Activated T-cell treated with anti-CD3 and anti-CD28 coated beads for 1 hour (primary cell): ENCODE measurements around the gene KCNA2.

Source experiments
- DNase-seq: peaks from one replicate; pipeline ENCODE4 v3.0.0-alpha.2; 2020; ENCODE audit warnings: low read depth

Gene KCNA2

GRCh38 chr1:110605901-110606656 lies at the start of gene KCNA2:
Gene KCNA2 (minus strand): TSS chr1:110606358. CDS start chr1:110604782, 1,576 bp downstream.
- no peak for DNase-seq

DNA sequence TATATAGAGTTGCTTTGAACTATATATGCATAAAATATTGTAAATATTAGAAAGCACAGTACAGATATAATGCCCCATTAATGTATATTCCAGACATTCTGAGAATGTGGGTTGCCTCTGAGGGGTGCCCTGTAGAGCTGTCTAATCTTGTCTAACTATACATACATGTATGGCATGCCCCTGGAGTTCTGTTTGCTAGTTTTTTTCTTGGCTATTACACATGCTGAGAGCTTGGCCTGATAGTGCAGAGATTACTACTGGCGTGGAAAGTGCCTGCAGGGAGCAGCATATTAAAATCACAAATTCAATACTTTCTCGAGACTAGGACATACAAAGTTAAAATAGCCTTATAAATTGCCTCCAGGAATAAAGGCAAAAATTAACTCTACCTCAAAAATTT lies 44.5 kb upstream of the KCNA2 start:
- no peak for DNase-seq

GRCh38 chr1:110648417-110648816 lies 42.3 kb upstream of the KCNA2 start:
- no peak for DNase-seq

- DNase-seq = no peak
These were observed 41.2 kb upstream of the KCNA2 start for GRCh38 chr1:110647254-110647891.

DNA sequence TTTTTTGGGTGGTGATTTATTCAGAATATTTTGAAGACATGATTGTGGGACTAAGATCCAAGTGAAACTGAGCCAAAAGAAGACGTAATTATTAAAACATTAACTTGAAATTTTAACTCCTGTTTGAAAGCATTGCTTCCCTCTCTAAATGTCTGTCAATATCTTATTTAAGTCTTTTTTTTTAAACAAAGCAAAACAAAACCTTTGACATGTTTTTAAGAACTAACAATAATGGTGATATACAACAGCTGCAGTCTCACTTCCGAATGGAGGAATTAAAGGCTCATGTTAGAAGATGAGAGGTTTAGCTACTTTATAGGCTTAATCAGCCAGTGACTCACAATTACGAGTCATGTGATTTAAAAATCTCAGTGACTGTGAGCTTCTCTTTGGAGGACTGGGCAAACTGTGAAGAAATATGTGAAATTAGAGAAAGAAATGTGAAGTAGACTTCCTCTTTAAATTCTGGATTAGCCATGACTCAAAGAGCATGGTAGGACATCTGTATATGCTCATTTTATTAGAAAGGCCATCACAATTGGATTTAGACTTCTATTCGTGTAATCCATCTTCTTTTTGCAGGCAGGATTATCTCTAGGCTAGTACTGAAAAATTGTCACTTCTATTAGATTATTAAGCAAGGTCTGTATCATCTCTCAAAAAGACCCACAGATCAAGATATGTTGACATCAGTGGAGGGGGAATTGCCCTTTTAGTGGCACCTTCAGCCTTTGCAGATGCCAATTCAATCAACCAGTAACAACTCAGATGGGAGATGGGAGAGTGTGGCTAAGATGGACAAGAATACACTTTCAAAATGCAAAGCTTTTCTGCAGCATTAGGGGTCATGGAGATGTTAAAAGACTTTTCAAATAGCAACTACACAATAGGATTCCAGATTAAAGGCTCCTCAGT lies 39.9 kb upstream of the KCNA2 start:
- no peak for DNase-seq

GRCh38 chr1:110645211-110645610 lies 39.1 kb upstream of the KCNA2 start:
- DNase-seq = no peak

- no peak for DNase-seq
These were observed 37.8 kb upstream of the KCNA2 start for GRCh38 chr1:110643879-110644472.

DNA sequence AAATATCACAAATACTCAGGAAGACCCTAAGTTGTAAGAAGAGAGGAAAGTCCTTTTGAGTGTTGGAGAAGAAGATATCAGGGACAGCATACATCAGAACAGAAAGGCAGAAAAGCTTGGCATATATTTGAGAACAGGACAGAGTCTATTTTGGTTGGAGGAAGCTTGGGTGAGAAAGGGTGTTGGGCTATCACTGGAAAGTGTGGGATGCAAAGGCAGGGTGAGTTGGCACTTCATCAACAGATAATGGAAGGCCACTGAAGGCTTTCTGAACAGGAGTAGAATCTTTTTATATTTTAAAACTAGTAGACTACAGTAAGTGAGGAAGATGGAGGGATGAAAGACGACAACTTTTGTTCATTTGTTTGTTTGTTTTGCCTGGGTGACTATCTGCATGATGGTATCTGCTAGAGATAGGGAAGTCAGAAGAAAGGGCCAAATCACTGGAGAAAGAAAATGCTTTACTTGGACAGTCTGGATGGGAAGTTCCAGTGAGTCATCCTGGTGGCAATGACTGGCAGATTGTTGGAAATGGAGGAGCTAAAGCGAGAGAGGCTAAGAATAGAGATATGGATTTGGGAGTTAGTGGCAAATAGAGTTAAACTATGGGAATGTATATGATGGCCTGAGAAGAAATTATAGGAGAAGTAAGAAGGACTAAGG lies 33.7 kb upstream of the KCNA2 start:
- no peak for DNase-seq

DNA sequence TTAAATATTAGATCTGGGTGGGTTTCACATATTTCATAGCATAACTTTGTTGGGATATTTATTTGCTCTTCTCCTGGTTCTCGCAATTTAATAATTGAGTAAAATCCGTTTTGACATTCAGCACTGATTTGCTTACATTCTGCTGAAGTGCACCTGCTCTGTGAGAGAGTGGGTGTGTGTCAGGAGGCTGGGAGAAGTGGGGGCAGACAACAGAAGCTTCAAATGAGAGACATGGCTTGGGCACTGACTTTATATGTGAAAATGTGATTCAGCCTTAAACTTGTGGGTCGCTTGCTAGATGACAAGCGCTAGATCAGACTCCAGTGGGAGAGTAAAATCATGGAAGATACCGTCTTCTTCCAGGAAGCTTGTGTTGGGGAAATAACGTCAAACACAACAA lies 32.4 kb upstream of the KCNA2 start:
- DNase-seq = no peak

DNA sequence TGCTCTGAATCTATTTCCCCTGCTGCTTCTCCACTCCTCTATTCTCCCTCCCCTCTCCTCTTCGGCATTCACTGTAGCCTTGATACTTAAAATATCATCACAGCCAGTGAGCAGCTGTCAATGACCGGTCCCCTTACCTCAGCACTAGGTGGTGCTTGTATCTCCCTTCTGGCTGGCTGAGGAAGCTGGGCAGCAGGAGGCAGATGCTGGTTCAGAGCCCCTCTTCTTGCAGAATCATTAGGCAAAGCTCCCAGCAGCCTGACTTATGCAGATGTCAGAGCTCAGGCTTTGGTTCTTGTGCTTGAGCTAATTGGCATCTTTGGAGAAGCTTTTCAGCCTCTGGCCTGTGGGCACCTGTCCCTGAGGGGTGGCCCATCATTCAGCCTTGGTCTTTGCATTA lies 31.9 kb upstream of the KCNA2 start:
- DNase-seq = no peak

DNA sequence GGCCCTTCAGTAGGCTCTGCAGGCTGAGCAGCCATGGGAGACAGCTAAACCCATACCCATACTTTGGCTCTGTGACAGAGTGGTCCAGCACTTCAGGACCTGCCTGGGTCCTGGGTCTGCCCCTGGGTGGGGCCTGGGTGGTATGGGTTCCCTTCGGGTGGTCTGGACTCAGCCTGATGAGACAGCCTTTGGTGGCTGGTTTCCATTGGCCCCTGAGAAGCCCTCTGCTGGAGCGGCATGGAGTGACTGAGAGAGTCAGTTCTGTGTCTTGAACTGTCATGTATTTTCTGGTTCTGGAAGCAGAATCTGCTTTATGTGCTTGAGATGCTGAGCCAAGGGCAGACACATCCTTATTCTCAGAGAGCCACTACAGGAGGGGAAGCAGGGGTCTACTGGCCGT lies 31.3 kb upstream of the KCNA2 start:
- DNase-seq = no peak

DNA sequence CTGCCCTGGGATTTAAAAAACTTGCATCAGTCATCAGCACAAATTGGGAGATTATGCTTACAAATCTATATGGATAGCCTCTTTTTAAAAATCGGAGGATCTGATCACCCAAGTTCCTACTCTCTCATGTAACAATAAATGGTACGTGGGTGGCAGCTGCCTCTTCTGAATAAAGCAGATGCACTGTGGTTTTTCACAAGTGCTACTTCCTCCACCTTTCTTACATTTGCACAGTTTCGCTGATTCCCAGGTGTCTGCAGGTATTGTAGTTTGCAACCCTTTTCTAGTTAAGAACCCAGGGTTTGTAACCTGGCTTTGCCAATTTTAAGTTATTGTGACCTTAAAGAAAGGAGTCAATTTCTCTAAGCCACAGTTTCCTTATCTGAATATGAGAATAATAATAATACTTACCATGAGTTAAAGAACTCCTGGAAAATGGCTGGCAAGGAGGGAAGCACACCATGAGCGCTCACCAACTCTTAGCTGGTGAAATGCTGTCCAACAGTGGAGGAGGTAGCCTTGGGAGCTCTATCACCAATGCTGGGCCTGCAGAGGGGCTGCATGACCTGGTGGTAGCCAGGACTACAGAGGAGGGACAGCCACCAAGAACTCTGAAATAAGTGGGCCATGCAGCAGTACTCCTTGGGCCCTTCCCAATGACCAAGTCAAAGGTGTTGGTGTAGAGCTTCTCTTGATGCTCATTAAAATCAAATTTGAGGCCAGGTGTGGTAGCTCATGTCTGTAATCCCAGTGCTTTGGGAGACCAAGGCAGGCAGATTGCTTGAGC lies 30.2 kb upstream of the KCNA2 start:
- no peak for DNase-seq

GRCh38 chr1:110635434-110635833 lies 29.3 kb upstream of the KCNA2 start:
- DNase-seq = no peak

GRCh38 chr1:110634455-110635311 lies 28.5 kb upstream of the KCNA2 start:
- peak; percentile 42 for DNase-seq

DNA sequence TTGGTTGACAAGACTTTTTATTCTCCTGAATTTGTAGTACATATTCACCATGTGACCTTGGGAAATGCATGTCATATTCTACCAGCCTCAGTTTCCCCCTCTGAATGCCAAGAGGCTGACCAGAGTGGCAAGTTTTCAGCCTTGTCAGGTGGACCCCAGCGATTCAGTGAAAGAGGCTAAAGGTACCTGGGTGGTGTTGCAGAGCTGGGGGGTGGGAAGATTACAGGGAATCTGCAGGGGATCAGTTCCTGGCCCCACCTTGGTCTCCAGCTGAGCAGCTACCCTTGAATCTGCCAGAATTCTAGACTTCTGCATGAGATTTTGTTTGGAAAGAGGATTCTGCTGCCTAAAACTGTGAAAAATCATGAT lies 27.9 kb upstream of the KCNA2 start:
- no peak for DNase-seq

- DNase-seq = no peak
These were observed 27.5 kb upstream of the KCNA2 start for GRCh38 chr1:110633646-110634030.

DNA sequence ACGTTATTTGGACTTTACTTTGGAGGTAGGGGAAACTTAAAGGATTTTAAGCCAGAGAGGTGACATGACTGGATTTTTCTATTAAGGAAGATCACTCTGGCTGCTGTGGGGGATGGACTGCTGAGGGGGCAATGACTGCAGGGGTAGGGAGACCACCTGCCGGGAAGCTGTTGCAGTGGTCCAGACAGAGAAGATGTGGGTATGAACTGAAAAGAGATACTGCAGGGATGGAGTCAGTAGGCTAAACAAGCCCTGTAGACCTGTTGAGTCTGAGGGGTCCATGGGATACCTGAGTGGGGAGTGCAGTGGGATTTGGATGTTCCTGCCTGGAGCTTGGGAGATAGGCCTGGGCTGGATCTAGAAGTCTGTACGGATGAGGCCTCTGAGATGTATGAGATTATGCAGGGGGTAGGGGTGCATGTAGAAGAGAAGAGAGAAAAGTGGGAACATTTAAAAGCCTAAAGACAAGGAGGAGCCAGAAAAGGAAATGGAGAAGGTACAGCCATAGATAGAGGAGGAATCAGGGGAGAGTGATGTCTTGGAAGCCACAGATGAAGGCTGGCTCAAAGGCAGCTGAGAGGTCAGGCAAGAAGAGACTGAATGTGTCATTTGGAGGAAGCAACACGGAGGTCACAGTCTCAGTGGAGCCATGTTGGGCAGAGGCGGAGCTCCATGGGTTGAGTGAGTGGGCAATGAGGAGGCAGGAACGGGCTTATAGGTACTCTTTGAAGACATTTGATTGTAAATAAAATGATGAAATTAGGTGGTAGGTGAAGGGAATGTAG lies 25.9 kb upstream of the KCNA2 start:
- DNase-seq = no peak

DNA sequence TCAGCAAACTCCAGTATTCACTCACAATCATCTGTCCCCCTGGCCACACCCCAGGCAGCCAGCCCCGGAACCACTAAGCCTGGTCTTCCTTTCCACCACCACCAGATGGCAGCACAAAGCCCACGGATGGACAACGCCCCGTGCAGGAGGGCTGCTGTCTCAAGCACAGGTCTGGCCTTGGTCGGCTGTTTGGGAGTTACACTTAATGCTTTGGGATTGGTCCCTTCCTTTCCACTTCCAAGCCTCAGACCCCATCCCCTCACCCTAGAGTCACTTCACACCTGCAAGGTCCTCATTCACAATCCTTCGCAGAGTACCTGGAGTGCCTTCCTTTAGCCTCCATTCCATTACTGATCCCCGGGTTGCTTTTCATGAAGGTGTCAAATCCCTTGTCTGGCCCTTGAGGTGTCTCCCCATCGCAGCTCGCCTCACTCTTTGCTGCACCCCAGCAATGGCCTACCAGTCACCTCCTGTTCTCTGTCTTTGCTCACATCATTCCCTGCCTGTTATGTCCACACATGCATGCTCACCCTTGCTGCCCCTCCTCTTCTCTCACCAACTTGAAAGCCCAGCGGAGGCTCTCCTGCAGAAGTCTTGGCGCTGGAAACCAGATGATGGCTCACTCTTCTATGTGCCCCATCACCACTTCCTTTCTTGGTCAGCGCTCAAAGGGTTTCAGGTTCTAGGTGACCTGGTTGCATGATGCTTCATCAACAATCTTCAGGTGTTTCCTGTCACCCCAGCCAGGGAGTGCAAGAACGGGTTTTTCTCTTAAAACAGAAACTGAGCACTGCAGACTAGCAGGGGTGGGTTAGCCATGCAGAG lies 24.9 kb upstream of the KCNA2 start:
- peak; percentile 86 for DNase-seq
